HEK293 (cell line): Measurements from ENCODE around the gene ACHE.

Source experiments
- ATF2 ChIP-seq: fragments of 450-650 bp; formaldehyde crosslinking; IDR thresholded peaks from 2 replicates; pipeline ENCODE4 v1.5.1; 2016; ENCODE audit warnings: missing biosample characterization, missing genetic modification characterization, low read depth
- CTCF ChIP-seq: fragments of 450-650 bp; formaldehyde crosslinking; IDR thresholded peaks from 2 replicates; pipeline ENCODE4 v1.5.1; 2016; ENCODE audit warnings: missing biosample characterization, missing genetic modification characterization
- PATZ1 ChIP-seq: fragments of 450-650 bp; formaldehyde crosslinking; IDR thresholded peaks from 2 replicates; pipeline ENCODE4 v1.5.1; 2016; ENCODE audit warnings: missing biosample characterization, missing genetic modification characterization
- SETDB1 ChIP-seq: IDR thresholded peaks from one replicate; pipeline ENCODE4 v1.6.1; 2017; ENCODE audit warnings: mild to moderate bottlenecking, low read length, moderate library complexity, mixed read lengths; ENCODE audit not compliant: insufficient read length
- YY1 ChIP-seq: fragments of 450-650 bp; formaldehyde crosslinking; IDR thresholded peaks from 2 replicates; pipeline ENCODE4 v1.5.1; 2018; ENCODE audit warnings: missing biosample characterization, missing genetic modification characterization
- ZNF449 ChIP-seq: fragments of 450-650 bp; formaldehyde crosslinking; IDR thresholded peaks from 2 replicates; pipeline ENCODE4 v1.5.1; 2017; ENCODE audit warnings: missing biosample characterization, mild to moderate bottlenecking, missing genetic modification characterization, moderate library complexity

- TF ChIP-seq YY1 (no peak), ATF2 (no peak), PATZ1 (tag by site-specific recombination) (no peak), SETDB1 (no peak), CTCF (tag by site-specific recombination) (no peak), ZNF449 (tag by site-specific recombination) (no peak)
These were observed 13.5 kb downstream of the ACHE start for GRCh38 chr7:100882201-100882600.
